Measurements from ENCODE around the gene PI4KA. TPM values are rescaled to one million over a fixed set of nuclear protein-coding genes. Genes with fewer than 3 reads are reported as not detected.

The PI4KA gene
- total RNA-seq, 4 donors from 2014 or later, result 44.7 to 136 (median 67.7) TPM

- Histone ChIP-seq H3K4me3 (no peak overlapping the region), H3K9me3 (no peaks in the 10 kb centered on the region), H3K27ac (no peak overlapping the region), H3K4me1 (peaks cover 29% of the 10 kb centered on the region), H3K27me3 (no peaks in the 10 kb centered on the region), H3K36me3 (no peaks in the 10 kb centered on the region)
- WGBS, result 80% methylated on average over 3 of the region's 3 CpGs
- TF ChIP-seq POLR2A (IDR thresholded peaks at IDR 0.05) (no peak), EP300 (IDR thresholded peaks at IDR 0.05) (no peak), CTCF (IDR thresholded peaks at IDR 0.05) (no peak), POLR2AphosphoS5 (IDR thresholded peaks at IDR 0.05) (no peak)
- no peak for DNase-seq (ENCODE audit: low spot score in 2 of 2)
Measured at GRCh38 chr22:20853236-20853660, 5.4 kb downstream of the PI4KA start.

GRCh38 chr22:20852503-20852902 is 6.1 kb downstream of the PI4KA start:
- Histone ChIP-seq H3K36me3 (no peaks in the 10 kb centered on the region), H3K27me3 (no peaks in the 10 kb centered on the region), H3K4me3 (no peak overlapping the region), H3K9me3 (no peaks in the 10 kb centered on the region), H3K4me1 (peaks cover 21% of the 10 kb centered on the region), H3K27ac (no peak overlapping the region)
- 68% methylated on average over 6 of the region's 6 CpGs for WGBS
- no peak for DNase-seq (ENCODE audit: low spot score in 2 of 2)
- TF ChIP-seq POLR2A (IDR thresholded peaks at IDR 0.05) (no peak), POLR2AphosphoS5 (IDR thresholded peaks at IDR 0.05) (no peak), CTCF (IDR thresholded peaks at IDR 0.05) (no peak), EP300 (IDR thresholded peaks at IDR 0.05) (no peak)

- H3K4me3 ChIP-seq, result no peak overlapping the region
- no peak overlapping the region for H3K27ac ChIP-seq
- no peaks in the 10 kb centered on the region for H3K27me3 ChIP-seq
- no peak for DNase-seq (ENCODE audit: low spot score in 2 of 2)
- no peaks in the 10 kb centered on the region for H3K9me3 ChIP-seq
- TF ChIP-seq CTCF (IDR thresholded peaks at IDR 0.05) (no peak), EP300 (IDR thresholded peaks at IDR 0.05) (no peak), POLR2AphosphoS5 (IDR thresholded peaks at IDR 0.05) (no peak), POLR2A (IDR thresholded peaks at IDR 0.05) (no peak)
- peaks cover 17% of the 10 kb centered on the region for H3K4me1 ChIP-seq
- H3K36me3 ChIP-seq, result no peaks in the 10 kb centered on the region
- 52% methylated on average over 4 of the region's 4 CpGs for WGBS
Measured at GRCh38 chr22:20852076-20852475, 6.5 kb downstream of the PI4KA start.

GRCh38 chr22:20847318-20847822 is 11.2 kb downstream of the PI4KA start:
- 96% methylated on average over 2 of the region's 2 CpGs for WGBS
- no peak for DNase-seq (ENCODE audit: low spot score in 2 of 2)
- no peak overlapping the region for H3K4me3 ChIP-seq

More at GRCh38 chr22:20847318-20847822, 11.2 kb downstream of the PI4KA start:
- TF ChIP-seq POLR2AphosphoS5 (IDR thresholded peaks at IDR 0.05) (no peak), POLR2A (IDR thresholded peaks at IDR 0.05) (no peak), CTCF (IDR thresholded peaks at IDR 0.05) (no peak), EP300 (IDR thresholded peaks at IDR 0.05) (no peak)
- Histone ChIP-seq H3K9me3 (no peaks in the 10 kb centered on the region), H3K27me3 (no peaks in the 10 kb centered on the region), H3K4me1 (peaks cover 12% of the 10 kb centered on the region), H3K27ac (no peak overlapping the region), H3K36me3 (no peaks in the 10 kb centered on the region)
